SK-N-SH treated with all-trans-retinoic acid at 6 μM for 48 hours (cell line): ENCODE results near the gene UGT1A9.

ENCODE experiments used
- ATAC-seq: fragments of 200-7000 bp; cut with Tn5 transposase; 3 replicates; pipeline ENCODE4 v1.9.1; 2020; ENCODE audit warnings: mild to moderate bottlenecking, moderate library complexity
- ARNTL ChIP-seq: fragments of 450-650 bp; formaldehyde crosslinking; IDR thresholded peaks from 2 replicates; pipeline ENCODE4 v1.5.0; 2020; ENCODE audit warnings: low read depth, mild to moderate bottlenecking, moderate library complexity, borderline replicate concordance
- CSRNP3 ChIP-seq: fragments of 250-450 bp; sonication (Bioruptor Pico); IDR thresholded peaks from 2 replicates; pipeline ENCODE4 v1.5.1; 2021; ENCODE audit warnings: mild to moderate bottlenecking, moderate library complexity
- ESRRG ChIP-seq: fragments of 250-450 bp; sonication (Bioruptor Pico); IDR thresholded peaks from 2 replicates; pipeline ENCODE4 v1.6.1; 2021; ENCODE audit warnings: mild to moderate bottlenecking
- GLIS3 ChIP-seq: fragments of 250-450 bp; sonication (Bioruptor Pico); IDR thresholded peaks from 2 replicates; pipeline ENCODE4 v1.5.0; 2020; ENCODE audit warnings: mild to moderate bottlenecking, moderate library complexity
- OSR1 ChIP-seq: fragments of 250-450 bp; sonication (Bioruptor Pico); IDR thresholded peaks from 2 replicates; pipeline ENCODE4 v1.8.0; 2022; ENCODE audit warnings: moderate library complexity, mild to moderate bottlenecking, inconsistent platforms
- PATZ1 ChIP-seq: fragments of 250-450 bp; sonication (Bioruptor Pico); IDR thresholded peaks from 2 replicates; pipeline ENCODE4 v1.8.0; 2020; ENCODE audit warnings: mild to moderate bottlenecking, moderate library complexity, borderline replicate concordance
- POU6F1 ChIP-seq: fragments of 250-450 bp; sonication (Bioruptor Pico); IDR thresholded peaks from 2 replicates; pipeline ENCODE4 v1.8.0; 2021; ENCODE audit warnings: low read depth, mild to moderate bottlenecking, moderate library complexity, borderline replicate concordance
- PPARA ChIP-seq: fragments of 250-450 bp; sonication (Bioruptor Pico); IDR thresholded peaks from 2 replicates; pipeline ENCODE4 v1.5.0; 2020; ENCODE audit warnings: mild to moderate bottlenecking, borderline replicate concordance
- RARB ChIP-seq: fragments of 250-450 bp; sonication (Bioruptor Pico); IDR thresholded peaks from 2 replicates; pipeline ENCODE4 v1.8.0; 2021; ENCODE audit warnings: mild to moderate bottlenecking, moderate library complexity
- SNAI2 ChIP-seq: fragments of 250-450 bp; sonication (Bioruptor Pico); IDR thresholded peaks from 2 replicates; pipeline ENCODE4 v1.5.0; 2020; ENCODE audit warnings: mild to moderate bottlenecking, moderate library complexity
- TCF4 ChIP-seq: fragments of 250-450 bp; sonication (Bioruptor Pico); IDR thresholded peaks from 2 replicates; pipeline ENCODE4 v1.8.0; 2021; ENCODE audit warnings: mild to moderate bottlenecking, moderate library complexity, borderline replicate concordance
- TOX ChIP-seq: fragments of 250-450 bp; sonication (Bioruptor Pico); IDR thresholded peaks from 2 replicates; pipeline ENCODE4 v1.8.0; 2021; ENCODE audit warnings: mild to moderate bottlenecking, moderate library complexity, borderline replicate concordance
- TSHZ2 ChIP-seq: fragments of 250-450 bp; sonication (Bioruptor Pico); IDR thresholded peaks from 2 replicates; pipeline ENCODE4 v1.5.0; 2020; ENCODE audit warnings: mild to moderate bottlenecking, moderate library complexity
- ZC3H10 ChIP-seq: fragments of 250-450 bp; sonication (Bioruptor Pico); IDR thresholded peaks from 2 replicates; pipeline ENCODE4 v1.5.1; 2021; ENCODE audit warnings: mild to moderate bottlenecking, moderate library complexity
- ZFP3 ChIP-seq: fragments of 250-450 bp; sonication (Bioruptor Pico); IDR thresholded peaks from 2 replicates; pipeline ENCODE4 v1.5.0; 2020; ENCODE audit warnings: mild to moderate bottlenecking, moderate library complexity
- ZNF8 ChIP-seq: fragments of 450-650 bp; formaldehyde crosslinking; IDR thresholded peaks from 2 replicates; pipeline ENCODE4 v1.5.0; 2020; ENCODE audit warnings: mild to moderate bottlenecking, moderate library complexity

The UGT1A9 gene

GRCh38 chr2:233817361-233817911 lies 145.7 kb downstream of the UGT1A9 start:
- TF ChIP-seq RARB (CRISPR knock-in tag) (no peak), ARNTL (CRISPR knock-in tag) (no peak), CSRNP3 (CRISPR knock-in tag) (no peak), SNAI2 (CRISPR knock-in tag) (no peak), OSR1 (CRISPR knock-in tag) (no peak), POU6F1 (no peak), ESRRG (CRISPR knock-in tag) (no peak), TSHZ2 (CRISPR knock-in tag) (no peak), ZNF8 (CRISPR knock-in tag) (no peak), TCF4 (no peak)
- TF ChIP-seq, all 23 proteins: peak for 0
- ATAC-seq: no peak

GRCh38 chr2:233817995-233818638 lies 146.4 kb downstream of the UGT1A9 start:
- TF ChIP-seq ZFP3 (CRISPR knock-in tag) (no peak), PATZ1 (CRISPR knock-in tag) (no peak), ZNF8 (CRISPR knock-in tag) (no peak), SNAI2 (CRISPR knock-in tag) (no peak), ZC3H10 (CRISPR knock-in tag) (no peak), TCF4 (no peak), PPARA (no peak)

GRCh38 chr2:233818639-233819621 lies 147.2 kb downstream of the UGT1A9 start:
- TF ChIP-seq TOX (CRISPR knock-in tag) (no peak), PPARA (no peak), GLIS3 (CRISPR knock-in tag) (no peak), ZC3H10 (CRISPR knock-in tag) (no peak), ZFP3 (CRISPR knock-in tag) (no peak)
- ATAC-seq: no peak

More at GRCh38 chr2:233817995-233818638, 146.4 kb downstream of the UGT1A9 start:
- ATAC-seq: no peak

- TF ChIP-seq PPARA (no peak), TSHZ2 (CRISPR knock-in tag) (no peak), POU6F1 (no peak), SNAI2 (CRISPR knock-in tag) (no peak), ARNTL (CRISPR knock-in tag) (no peak), ESRRG (CRISPR knock-in tag) (no peak)
- no peak for ATAC-seq
Measured at GRCh38 chr2:233819884-233820773, 148.4 kb downstream of the UGT1A9 start.
